Pancreas (tissue), 10 donors: ENCODE results near the gene TBC1D17. TPM values are rescaled to one million over a fixed set of nuclear protein-coding genes. Genes with fewer than 3 reads are reported as not detected.

Source experiments
- ATAC-seq, 4 donors: fragments of 200-7000 bp; cut with Tn5 transposase; one replicate each; pipeline versions ENCODE4 v1.8.0 to v1.9.1; 2020; ENCODE audit warnings: mild to moderate bottlenecking in 4 of 4, moderate library complexity in 4 of 4
- DNase-seq, 6 donors: peaks; one replicate each; pipeline ENCODE4 v3.0.0-alpha.2; 2020
- FAIRE-seq: peaks from 2 replicates; lab custom pipeline; 2012; peaks lifted over from hg19 to GRCh38; lab: Jason Lieb, UNC
- H3K27ac ChIP-seq, 4 donors: fragments of 200-600 bp; sonication (generic); 1 replicate in 3 of 4; 2 replicates in 1 of 4; pipeline versions ENCODE4 v1.5.0 to v1.8.0; 2020
- H3K27me3 ChIP-seq, 4 donors: fragments of 200-600 bp; one replicate each; pipeline ENCODE4 v1.8.0; 2021
- H3K36me3 ChIP-seq, 3 donors: fragments of 200-600 bp; sonication (generic) in 1 of 3; one replicate each; pipeline versions ENCODE4 v1.5.0 to v1.8.0; 2020 to 2021
- H3K4me1 ChIP-seq, 3 donors: fragments of 200-600 bp; one replicate each; pipeline ENCODE4 v1.8.0; 2021
- H3K4me3 ChIP-seq, 4 donors: fragments of 200-600 bp; sonication (generic) in 2 of 4; one replicate each; pipeline versions ENCODE4 v1.5.0 to v1.8.0; 2020 to 2021
- H3K9me3 ChIP-seq, 4 donors: fragments of 200-600 bp; one replicate each; pipeline ENCODE4 v1.8.0; 2021
- WGBS, 2 donors: extraction: QIAGEN DNeasy Blood & Tissue Kit; methylation state at CpG; one replicate each; pipeline ENCODE4 v1.1.7; 2013; 5-methylcytosine and 5-hydroxymethylcytosine counted together
- intact Hi-C, 3 donors: fragments of 100-400 bp; cut with DNase I; formaldehyde crosslinking; loops; one replicate each; pipeline versions ENCODE4 v1.11.1 to v1.14.2; 2022
- polyA plus RNA-seq, 2 donors: library from polyadenylated mRNA; stranded (reverse); fragments of 200-250 nt; gene quantifications; one replicate each; pipeline ENCODE4 v1.2.3, GENCODE V29; 2013
- total RNA-seq, 6 donors: library from RNA; stranded (reverse); fragmentation: NEBNext Ultra II Directional in 4 of 6; extraction: Animal tissue kit (Norgen Biotek cat#: 25700) in 4 of 6; gene quantifications; one replicate each; pipeline versions ENCODE4 v1.2.1 to v1.2.4, GENCODE V29; 2021 to 2023
- TF ChIP-seq, protein P1 (sequence below), 4 donors: fragments of 200-600 bp; sonication (generic) in 3 of 4; IDR thresholded peaks; one replicate each; pipeline versions ENCODE4 v1.5.0 to v1.8.0; 2021; ENCODE audit warnings: antibody characterized with exemption in 4 of 4
- donor health status: healthy with polysubstance abuse.
- donor health status: DM: no; HTN: no; CAD: no; lungs with moderate emphysema.
- donor health status: DM: no; HTN: no; CAD: no.
- donor health status: control.
- donor health status: control.
- donor health status: Bipolar disorder and iron deficiency.
- donor health status: DM: yes; HTN: yes; CAD: no.
- donor health status: DM: no; HTN: no; CAD: no.
- donor health status: DM: no; HTN: no; CAD: no.
- donor health status: DM: yes; HTN: yes; CAD: no.

TBC1D17 gene
- total and polyA plus RNA-seq, 8 donors, result 21.0 to 99.3 (median 31.3) TPM

DNA sequence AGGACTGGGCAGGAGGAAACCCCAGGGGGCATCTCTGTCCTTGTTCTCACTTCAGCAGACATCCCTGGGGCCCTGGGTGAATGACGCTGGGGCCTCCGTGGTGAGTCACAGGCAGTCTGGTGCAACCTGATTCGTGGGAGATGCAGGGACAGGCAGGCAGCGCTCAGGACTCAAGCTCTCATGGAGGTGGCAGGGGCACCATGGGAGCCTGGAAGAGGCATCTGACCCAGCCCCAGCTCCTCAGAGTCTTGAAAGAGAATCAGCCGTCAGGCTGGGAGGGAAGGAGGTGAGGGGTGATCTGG, 40.5 kb upstream of the TBC1D17 start:
- no peak for FAIRE-seq
- no peaks in the 10 kb centered on the region for H3K27me3 ChIP-seq
- intact Hi-C loops, result no loop called here
- TF ChIP-seq, protein P1, sequence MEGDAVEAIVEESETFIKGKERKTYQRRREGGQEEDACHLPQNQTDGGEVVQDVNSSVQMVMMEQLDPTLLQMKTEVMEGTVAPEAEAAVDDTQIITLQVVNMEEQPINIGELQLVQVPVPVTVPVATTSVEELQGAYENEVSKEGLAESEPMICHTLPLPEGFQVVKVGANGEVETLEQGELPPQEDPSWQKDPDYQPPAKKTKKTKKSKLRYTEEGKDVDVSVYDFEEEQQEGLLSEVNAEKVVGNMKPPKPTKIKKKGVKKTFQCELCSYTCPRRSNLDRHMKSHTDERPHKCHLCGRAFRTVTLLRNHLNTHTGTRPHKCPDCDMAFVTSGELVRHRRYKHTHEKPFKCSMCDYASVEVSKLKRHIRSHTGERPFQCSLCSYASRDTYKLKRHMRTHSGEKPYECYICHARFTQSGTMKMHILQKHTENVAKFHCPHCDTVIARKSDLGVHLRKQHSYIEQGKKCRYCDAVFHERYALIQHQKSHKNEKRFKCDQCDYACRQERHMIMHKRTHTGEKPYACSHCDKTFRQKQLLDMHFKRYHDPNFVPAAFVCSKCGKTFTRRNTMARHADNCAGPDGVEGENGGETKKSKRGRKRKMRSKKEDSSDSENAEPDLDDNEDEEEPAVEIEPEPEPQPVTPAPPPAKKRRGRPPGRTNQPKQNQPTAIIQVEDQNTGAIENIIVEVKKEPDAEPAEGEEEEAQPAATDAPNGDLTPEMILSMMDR (IDR thresholded peaks at IDR 0.05), result no peak
- DNase-seq, result no peak
- H3K27ac ChIP-seq, result no peak overlapping the region
- WGBS, 2 donors, result 90 to 96% methylated on average over 5 of the region's 5 CpGs
- H3K9me3 ChIP-seq, result no peaks in the 10 kb centered on the region
- no peak overlapping the region for H3K4me3 ChIP-seq
- peaks cover 0 to 68% (median 26%) of the 10 kb centered on the region in 3 donors for H3K36me3 ChIP-seq
- ATAC-seq, result no peak
- no peaks in the 10 kb centered on the region for H3K4me1 ChIP-seq

DNA sequence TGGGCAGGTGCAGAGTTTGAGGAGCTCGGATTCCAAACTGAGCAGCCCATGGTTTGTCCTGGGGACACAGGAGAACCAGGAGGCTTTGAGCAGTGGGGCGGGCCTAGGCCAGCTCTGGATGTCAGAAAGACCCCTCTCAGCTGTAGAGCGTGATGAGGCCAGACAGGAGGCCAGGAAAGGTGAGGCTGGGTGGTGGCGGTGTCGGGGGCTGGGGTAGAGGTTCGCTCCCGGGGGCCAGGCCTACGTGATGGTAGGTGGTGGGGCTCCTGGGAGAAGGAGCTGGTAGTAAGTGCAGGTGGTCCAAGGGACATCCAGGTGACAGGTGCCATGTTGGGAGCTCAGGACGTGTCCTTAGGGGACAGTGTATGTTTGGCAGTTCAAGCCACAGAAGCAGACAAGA, 40.1 kb upstream of the TBC1D17 start:
- 96 to 97% methylated on average over 9 of the region's 9 CpGs for WGBS, 2 donors
- intact Hi-C loops, result no loop called here
- TF ChIP-seq, protein P1 (IDR thresholded peaks at IDR 0.05), result no peak
- Histone ChIP-seq H3K27ac (no peak overlapping the region), H3K4me1 (no peaks in the 10 kb centered on the region), H3K36me3 (peaks cover 0 to 64% (median 22%) of the 10 kb centered on the region in 3 donors), H3K9me3 (no peaks in the 10 kb centered on the region), H3K27me3 (no peaks in the 10 kb centered on the region), H3K4me3 (no peak overlapping the region)
- FAIRE-seq (no peak), ATAC-seq (no peak), DNase-seq (no peak)

DNA sequence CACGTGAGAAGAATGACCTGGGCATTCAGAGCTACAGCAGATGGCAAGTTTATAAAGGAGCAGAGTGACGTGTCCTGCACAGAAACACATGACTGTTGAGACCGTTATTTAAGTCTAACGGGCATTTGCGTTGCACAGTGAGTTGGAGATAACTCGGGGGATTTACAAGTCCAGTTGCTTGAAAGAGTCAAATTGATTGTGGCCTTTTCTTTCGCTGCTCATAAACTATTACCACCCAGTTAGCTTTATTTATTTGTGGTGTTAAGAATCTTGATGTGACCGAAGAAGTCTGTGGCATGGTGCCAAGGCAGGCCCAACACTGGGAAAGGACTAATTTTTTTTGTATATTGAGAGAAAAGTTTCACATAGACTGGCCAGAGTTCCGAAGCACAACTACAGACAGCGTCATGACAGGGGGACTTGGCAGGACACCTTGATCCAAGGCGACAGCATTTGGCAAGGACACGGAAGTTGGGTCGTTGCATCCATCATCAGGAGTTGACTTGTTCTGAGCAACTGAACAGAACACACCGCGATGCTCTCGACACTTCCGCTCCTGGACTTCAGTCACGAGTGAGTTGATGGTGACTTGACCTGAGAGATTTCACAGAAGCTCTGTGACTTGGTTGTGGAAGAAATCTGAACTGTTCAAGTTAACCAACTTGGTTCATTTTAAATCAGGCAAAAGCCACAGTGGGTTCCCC, 38.5 kb upstream of the TBC1D17 start:
- TF ChIP-seq, protein P1 (IDR thresholded peaks at IDR 0.05), result no peak
- no peaks in the 10 kb centered on the region for H3K9me3 ChIP-seq
- no peaks in the 10 kb centered on the region for H3K27me3 ChIP-seq
- no peak for DNase-seq
- FAIRE-seq, result no peak
- whole genome bisulfite sequencing, 2 donors, result 87 to 89% methylated on average over 18 of the region's 18 CpGs
- no peak overlapping the region for H3K27ac ChIP-seq
- peaks cover 0 to 47% (median 21%) of the 10 kb centered on the region in 3 donors for H3K36me3 ChIP-seq
- H3K4me3 ChIP-seq, result no peak overlapping the region
- intact Hi-C loops, result no loop called here
- no peaks in the 10 kb centered on the region for H3K4me1 ChIP-seq
- ATAC-seq, result no peak

DNA sequence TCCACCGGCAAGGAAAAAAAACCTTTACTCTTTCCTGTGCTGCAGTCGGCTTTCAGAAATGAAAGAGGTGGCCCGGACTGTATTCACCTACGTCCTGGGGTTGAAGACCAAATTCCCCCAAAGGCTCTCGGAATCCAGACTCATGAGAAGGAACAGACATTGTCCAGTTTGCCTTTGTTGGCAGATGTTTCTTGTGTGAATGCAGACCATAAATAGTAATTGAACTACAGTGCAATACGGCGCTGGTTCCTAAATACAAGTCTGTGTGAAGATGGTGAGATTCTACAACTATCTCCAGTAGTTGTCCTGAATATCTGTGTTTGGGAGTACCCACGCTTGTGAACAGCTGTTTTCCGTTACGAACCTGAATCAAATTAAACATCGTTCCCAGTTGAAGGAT, 37.8 kb upstream of the TBC1D17 start:
- intact Hi-C loops, result no loop called here
- FAIRE-seq, result no peak
- H3K36me3 ChIP-seq, result peaks cover 0 to 41% (median 17%) of the 10 kb centered on the region in 3 donors

DNA sequence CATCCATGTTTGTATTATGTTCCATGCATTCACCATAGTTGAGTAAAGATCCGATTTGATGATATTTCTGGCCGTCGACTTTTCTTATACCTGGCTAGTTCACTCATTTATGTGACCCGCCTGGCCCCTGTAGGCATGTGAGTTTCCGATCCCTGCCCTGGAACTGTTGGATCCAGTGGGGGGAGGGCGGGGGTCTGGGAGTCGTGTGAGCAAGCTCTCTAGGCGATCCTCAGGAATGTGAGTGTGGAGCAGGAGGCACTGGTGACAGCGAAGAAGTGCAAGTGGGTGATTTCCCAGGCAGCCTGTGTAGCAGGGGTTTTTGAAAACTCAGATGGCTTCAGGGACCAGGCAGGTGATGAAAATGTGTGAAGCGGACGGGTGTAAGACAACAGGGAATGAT, 37.2 kb upstream of the TBC1D17 start:
- intact Hi-C loops, result no loop called here
- no peak for ATAC-seq
- 91 to 94% methylated on average over 11 of the region's 11 CpGs for WGBS, 2 donors
- Histone ChIP-seq H3K36me3 (peaks cover 0 to 35% (median 11%) of the 10 kb centered on the region in 3 donors), H3K27me3 (no peaks in the 10 kb centered on the region), H3K4me1 (no peaks in the 10 kb centered on the region), H3K4me3 (no peak overlapping the region), H3K9me3 (no peaks in the 10 kb centered on the region), H3K27ac (no peak overlapping the region)
- no peak for FAIRE-seq
- no peak for DNase-seq
- TF ChIP-seq, protein P1 (IDR thresholded peaks at IDR 0.05), result no peak

More for the DNA sequence above, 37.8 kb upstream of the TBC1D17 start:
- 92 to 94% methylated on average over 11 of the region's 11 CpGs for WGBS, 2 donors
- H3K9me3 ChIP-seq, result no peaks in the 10 kb centered on the region
- H3K4me1 ChIP-seq, result no peaks in the 10 kb centered on the region
- TF ChIP-seq, protein P1 (IDR thresholded peaks at IDR 0.05), result no peak
- no peaks in the 10 kb centered on the region for H3K27me3 ChIP-seq
- no peak overlapping the region for H3K27ac ChIP-seq
- no peak for DNase-seq
- no peak overlapping the region for H3K4me3 ChIP-seq
- ATAC-seq, result no peak
